ENCODE measurements around the gene RAB7B. TPM values are rescaled to one million over a fixed set of nuclear protein-coding genes. Genes with fewer than 3 reads are reported as not detected.

The RAB7B gene
- total RNA-seq, 4 donors from 2014 or later = 21.6 to 55.5 (median 26.8) TPM

- WGBS = 88% methylated on average over 8 of the region's 8 CpGs
These were observed 34.0 kb downstream of the RAB7B start for GRCh38 chr1:205969229-205969628.

GRCh38 chr1:205967554-205968335 lies 35.5 kb downstream of the RAB7B start:
- no peak for DNase-seq (ENCODE audit: low spot score in 2 of 2)
- H3K9me3 ChIP-seq = no peaks in the 10 kb centered on the region
- no peak overlapping the region for H3K27ac ChIP-seq
- H3K4me1 ChIP-seq = peaks cover under 1% of the 10 kb centered on the region
- TF ChIP-seq POLR2AphosphoS5 (IDR thresholded peaks at IDR 0.05) = no peak
- TF ChIP-seq EP300 (IDR thresholded peaks at IDR 0.05) = no peak
- no peak for TF ChIP-seq CTCF (IDR thresholded peaks at IDR 0.05)
- TF ChIP-seq POLR2A (IDR thresholded peaks at IDR 0.05) = no peak
- no peaks in the 10 kb centered on the region for H3K36me3 ChIP-seq
- H3K27me3 ChIP-seq = peaks cover 16% of the 10 kb centered on the region
- H3K4me3 ChIP-seq = no peak overlapping the region
- WGBS = 80% methylated on average over 10 of the region's 10 CpGs

More at GRCh38 chr1:205969229-205969628, 34.0 kb downstream of the RAB7B start:
- H3K4me3 ChIP-seq = no peak overlapping the region
- no peaks in the 10 kb centered on the region for H3K4me1 ChIP-seq
- DNase-seq (ENCODE audit: low spot score in 2 of 2) = no peak
- H3K36me3 ChIP-seq = no peaks in the 10 kb centered on the region
- H3K9me3 ChIP-seq = no peaks in the 10 kb centered on the region
- no peak for TF ChIP-seq EP300 (IDR thresholded peaks at IDR 0.05)
- H3K27me3 ChIP-seq = peaks cover 8% of the 10 kb centered on the region
- H3K27ac ChIP-seq = no peak overlapping the region

GRCh38 chr1:205965036-205965884 lies 37.9 kb downstream of the RAB7B start:
- Histone ChIP-seq H3K4me3 (no peak overlapping the region), H3K4me1 (peaks cover 13% of the 10 kb centered on the region), H3K9me3 (no peaks in the 10 kb centered on the region), H3K27ac (no peak overlapping the region), H3K27me3 (peaks cover 20% of the 10 kb centered on the region), H3K36me3 (no peaks in the 10 kb centered on the region)
- 90% methylated on average over 11 of the region's 13 CpGs for whole genome bisulfite sequencing
- TF ChIP-seq POLR2AphosphoS5 (IDR thresholded peaks at IDR 0.05) = no peak
- TF ChIP-seq POLR2A (IDR thresholded peaks at IDR 0.05) = no peak
- no peak for TF ChIP-seq EP300 (IDR thresholded peaks at IDR 0.05)
- no peak for TF ChIP-seq CTCF (IDR thresholded peaks at IDR 0.05)
- no peak for DNase-seq (ENCODE audit: low spot score in 2 of 2)

- Histone ChIP-seq H3K27ac (no peak overlapping the region), H3K27me3 (peaks cover 35% of the 10 kb centered on the region), H3K4me1 (peaks cover 13% of the 10 kb centered on the region), H3K9me3 (no peaks in the 10 kb centered on the region), H3K4me3 (no peak overlapping the region), H3K36me3 (no peaks in the 10 kb centered on the region)
- TF ChIP-seq CTCF (IDR thresholded peaks at IDR 0.05) (no peak), POLR2AphosphoS5 (IDR thresholded peaks at IDR 0.05) (no peak), POLR2A (IDR thresholded peaks at IDR 0.05) (no peak)
- no peak for DNase-seq (ENCODE audit: low spot score in 2 of 2)
- 86% methylated on average over 16 of the region's 16 CpGs for WGBS
These were observed 39.6 kb downstream of the RAB7B start for GRCh38 chr1:205963352-205964155.

- DNase-seq (ENCODE audit: low spot score in 2 of 2) = no peak
- Histone ChIP-seq H3K36me3 (no peaks in the 10 kb centered on the region), H3K4me3 (no peak overlapping the region), H3K27ac (no peak overlapping the region), H3K27me3 (peaks cover 38% of the 10 kb centered on the region), H3K4me1 (peaks cover 13% of the 10 kb centered on the region), H3K9me3 (no peaks in the 10 kb centered on the region)
- 66% methylated on average over 3 of the region's 6 CpGs for WGBS
- TF ChIP-seq POLR2A (IDR thresholded peaks at IDR 0.05) = no peak
- no peak for TF ChIP-seq CTCF (IDR thresholded peaks at IDR 0.05)
- no peak for TF ChIP-seq POLR2AphosphoS5 (IDR thresholded peaks at IDR 0.05)
- TF ChIP-seq EP300 (IDR thresholded peaks at IDR 0.05) = no peak
These were observed 40.4 kb downstream of the RAB7B start for GRCh38 chr1:205962821-205963221.

Measured in suprapubic skin (tissue), 4 donors.